Heart left ventricle (tissue), 16 donors: ENCODE data around the gene TPK1. TPM values are rescaled to one million over a fixed set of nuclear protein-coding genes. Genes with fewer than 3 reads are reported as not detected.

ENCODE experiments used
- ATAC-seq, 4 donors: fragments of 200-7000 bp; cut with Tn5 transposase; one replicate each; pipeline ENCODE4 v1.9.1; 2020 to 2022; ENCODE audit warnings: moderate library complexity in 4 of 4, mild to moderate bottlenecking in 3 of 4, moderate number of reproducible peaks in 1 of 4
- DNase-seq, 5 donors: peaks; one replicate each; pipeline ENCODE4 v3.0.0-alpha.2; 2020
- H3K27ac ChIP-seq, 12 donors: fragments of 200-600 bp; sonication (generic) in 4 of 12; one replicate each; pipeline versions ENCODE4 v1.5.0 to v1.8.0; 2016 to 2022; ENCODE audit warnings: mild to moderate bottlenecking in 2 of 12
- H3K27me3 ChIP-seq, 9 donors: fragments of 200-600 bp; sonication (generic) in 2 of 9; one replicate each; pipeline versions ENCODE4 v1.5.1 to v1.8.0; 2016 to 2022; ENCODE audit warnings: mild to moderate bottlenecking in 3 of 9
- H3K36me3 ChIP-seq, 9 donors: fragments of 200-600 bp; sonication (generic) in 2 of 9; one replicate each; pipeline versions ENCODE4 v1.5.0 to v1.8.0; 2018 to 2022; ENCODE audit warnings: mild to moderate bottlenecking in 2 of 9
- H3K4me1 ChIP-seq, 12 donors: fragments of 200-600 bp; sonication (generic) in 4 of 12; one replicate each; pipeline versions ENCODE4 v1.5.0 to v1.8.0; 2016 to 2022; ENCODE audit warnings: mild to moderate bottlenecking in 3 of 12
- H3K4me3 ChIP-seq, 12 donors: fragments of 200-600 bp; sonication (generic) in 4 of 12; one replicate each; pipeline versions ENCODE4 v1.5.0 to v1.8.0; 2017 to 2022; ENCODE audit warnings: mild to moderate bottlenecking in 9 of 12, moderate library complexity in 4 of 12
- H3K9me3 ChIP-seq, 12 donors: fragments of 200-600 bp; sonication (generic) in 4 of 12; one replicate each; pipeline versions ENCODE4 v1.5.0 to v1.8.0; 2016 to 2022; ENCODE audit warnings: mild to moderate bottlenecking in 1 of 12
- CTCF ChIP-seq, 12 donors: fragments of 200-600 bp; sonication (generic) in 4 of 12; IDR thresholded peaks; one replicate each; pipeline versions ENCODE4 v1.5.0 to v1.8.0; 2018 to 2022; ENCODE audit warnings: antibody characterized with exemption in 12 of 12, mild to moderate bottlenecking in 5 of 12
- POLR2A ChIP-seq, 2 donors: fragments of 450-650 bp; IDR thresholded peaks; one replicate each; pipeline ENCODE4 v1.6.1; 2017; ENCODE audit warnings: antibody characterized with exemption in 2 of 2, mild to moderate bottlenecking in 2 of 2, moderate library complexity in 2 of 2
- WGBS, 4 donors: extraction: QIAGEN DNeasy Blood & Tissue Kit in 2 of 4; methylation state at CpG; one replicate each; pipeline versions ENCODE4 v1.1.5 to v1.1.7; 2013 to 2018; 5-methylcytosine and 5-hydroxymethylcytosine counted together
- intact Hi-C, 10 donors: fragments of 100-400 bp; cut with DNase I; formaldehyde crosslinking; loops; one replicate each; pipeline versions ENCODE4 v1.11.1 to v1.14.2; 2022
- polyA plus RNA-seq, 2 donors: library from polyadenylated mRNA; stranded (reverse); fragments of 200-250 nt; gene quantifications; one replicate each; pipeline ENCODE4 v1.2.3, GENCODE V29; 2013
- total RNA-seq, 9 donors: library from RNA; depleted of rRNA in 2 of 9; stranded (reverse); fragments of >200 nt in 2 of 9; fragmentation: NEBNext Ultra II Directional in 3 of 9; extraction: Animal tissue kit (Norgen Biotek cat#: 25700) in 3 of 9; gene quantifications; one replicate each; pipeline versions ENCODE4 v1.1.0 to v1.2.4, GENCODE V29; 2016 to 2023
- donor health status: ischemic (EF 13 %, LVEDD 7.1; RV severe dilation, severe dysfunction).
- donor health status: healthy with polysubstance abuse.
- donor health status: DM: no; HTN: yes; CAD: no.
- donor health status: DM: no; HTN: no; CAD: no.
- donor health status: ischemic (EF 25% LVEDD 6.9; RV normal size, moderate dysfunction).
- donor health status: ischemic (EF 25% LVEDD 5.7; RV mildly dilated, moderate dysfunction).
- donor health status: healthy.
- donor health status: DM: yes; HTN: yes; CAD: no.
- donor health status: ischemic (EF 35%, LVEDD 5.7; RV mildly dilated, moderate dysfunction).
- donor health status: nonischemic (EF 11% LVEDD 7.7; RV severe dilation, severe dysfunction).
- donor health status: DM: yes; HTN: yes; CAD: no.
- donor health status: PGD.
- donor health status: ischemic (EF 29% LVEDD 5.4; RV normal size, mild dysfunction).
- donor health status: nonischemic (EF 23%, LVEDD 6.1; RV moderate dilation, normal function).

TPK1 gene
- total and polyA plus RNA-seq, 11 donors = 2.0 to 8.2 (median 5.0) TPM

GRCh38 chr7:144483189-144483588, 352.7 kb downstream of the TPK1 start:
- intact Hi-C loops = no loop called here
- no peak for TF ChIP-seq CTCF (IDR thresholded peaks at IDR 0.05)
- no peak for TF ChIP-seq POLR2A (IDR thresholded peaks at IDR 0.05)
- Histone ChIP-seq H3K9me3 (peaks cover 0 to 6% (median 0%) of the 10 kb centered on the region in 12 donors), H3K4me1 (peaks cover 0 to 10% (median 0%) of the 10 kb centered on the region in 12 donors), H3K4me3 (no peak overlapping the region), H3K27ac (peak overlapping the region in 2 of 12 donors; percentile 10 to 36), H3K27me3 (no peaks in the 10 kb centered on the region), H3K36me3 (no peaks in the 10 kb centered on the region)
- WGBS, 4 donors = 41 to 57% (median 51%) methylated on average over 1 of the region's 1 CpG
- DNase-seq = no peak
- ATAC-seq = peak in 2 of 4 donors; percentile 43 to 68

GRCh38 chr7:144481833-144482232, 354.0 kb downstream of the TPK1 start:
- DNase-seq (no peak), ATAC-seq (peak in 1 of 4 donors; percentile 22)
- Histone ChIP-seq H3K4me3 (no peak overlapping the region), H3K9me3 (peaks cover 0 to 6% (median 0%) of the 10 kb centered on the region in 12 donors), H3K36me3 (no peaks in the 10 kb centered on the region), H3K4me1 (peaks cover 0 to 10% (median 0%) of the 10 kb centered on the region in 12 donors), H3K27me3 (no peaks in the 10 kb centered on the region), H3K27ac (no peak overlapping the region)
- WGBS, 4 donors = 46 to 61% (median 56%) methylated on average over 3 of the region's 3 CpGs
- no peak for TF ChIP-seq CTCF (IDR thresholded peaks at IDR 0.05)
- intact Hi-C loops = no loop called here

- intact Hi-C loops = no loop called here
- 50 to 67% (median 64%) methylated on average over 1 of the region's 1 CpG for WGBS, 4 donors
These were observed 358.5 kb downstream of the TPK1 start for GRCh38 chr7:144477348-144477747.

More at GRCh38 chr7:144477348-144477747, 358.5 kb downstream of the TPK1 start:
- no peaks in the 10 kb centered on the region for H3K27me3 ChIP-seq
- H3K4me3 ChIP-seq = no peak overlapping the region
- no peak for TF ChIP-seq CTCF (IDR thresholded peaks at IDR 0.05)
- TF ChIP-seq POLR2A (IDR thresholded peaks at IDR 0.05) = no peak
- peaks cover 0 to 11% (median 0%) of the 10 kb centered on the region in 12 donors for H3K4me1 ChIP-seq
- no peak for ATAC-seq
- no peak overlapping the region for H3K27ac ChIP-seq
- H3K9me3 ChIP-seq = no peaks in the 10 kb centered on the region
- no peak for DNase-seq
- no peaks in the 10 kb centered on the region for H3K36me3 ChIP-seq
